Measurements from ENCODE around the gene MS4A6A.
"Not testable (repeated sequence)": the region's sequence is repeated elsewhere in the genome, so short reads cannot be mapped to it uniquely, and the experiment has no call there.

MS4A6A gene

DNA sequence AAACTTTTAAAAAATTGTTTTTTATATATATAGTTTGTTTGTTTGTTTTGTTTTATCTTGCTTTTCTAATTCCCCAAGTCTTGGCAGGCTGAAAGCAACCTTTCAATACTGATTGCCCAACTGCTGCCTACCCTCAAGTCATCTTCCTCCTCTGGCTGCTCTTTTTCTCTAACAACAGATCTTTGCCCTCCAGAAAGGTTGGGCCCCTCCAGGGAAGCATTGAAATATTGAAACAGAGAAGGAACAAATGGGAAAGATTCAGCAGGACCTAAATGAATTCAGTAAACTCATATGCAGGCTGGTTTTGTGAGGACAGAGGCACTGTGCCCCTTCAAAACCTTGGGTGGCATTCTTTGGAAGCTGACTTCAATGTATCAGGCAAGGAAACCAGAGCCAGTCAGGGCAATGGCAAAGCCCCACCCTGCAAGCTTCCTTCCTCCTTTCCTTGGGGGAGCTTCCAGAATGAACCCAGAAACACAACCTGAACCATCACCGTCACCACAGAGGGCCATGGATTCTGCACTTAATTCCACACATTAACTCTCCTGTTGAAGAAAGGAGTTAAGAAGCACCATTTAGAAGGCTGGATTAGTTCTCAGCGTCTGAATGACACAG, 815 bp upstream of the MS4A6A start:
- no peak for DNase-seq

DNA sequence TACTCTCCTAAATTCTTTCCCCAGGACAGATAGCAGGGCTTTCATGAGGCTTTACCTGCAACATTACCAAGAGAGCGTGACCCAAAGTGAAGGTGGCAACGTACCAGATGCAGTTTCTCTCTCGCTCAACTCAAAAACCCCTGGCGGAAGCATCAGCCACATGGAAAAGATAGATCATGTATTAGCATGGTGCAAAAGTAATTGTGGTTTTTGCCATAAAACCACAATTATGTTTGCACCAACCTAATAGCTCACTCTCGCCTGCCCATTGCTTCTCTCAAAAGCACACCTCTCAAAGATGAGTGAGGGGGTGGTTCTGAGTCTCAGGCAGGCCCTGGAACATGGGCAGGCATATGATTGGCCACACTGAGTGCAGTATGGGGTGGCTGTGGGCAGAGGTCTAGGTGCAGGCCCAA, 7.0 kb downstream of the MS4A6A start:
- no peak for DNase-seq

DNA sequence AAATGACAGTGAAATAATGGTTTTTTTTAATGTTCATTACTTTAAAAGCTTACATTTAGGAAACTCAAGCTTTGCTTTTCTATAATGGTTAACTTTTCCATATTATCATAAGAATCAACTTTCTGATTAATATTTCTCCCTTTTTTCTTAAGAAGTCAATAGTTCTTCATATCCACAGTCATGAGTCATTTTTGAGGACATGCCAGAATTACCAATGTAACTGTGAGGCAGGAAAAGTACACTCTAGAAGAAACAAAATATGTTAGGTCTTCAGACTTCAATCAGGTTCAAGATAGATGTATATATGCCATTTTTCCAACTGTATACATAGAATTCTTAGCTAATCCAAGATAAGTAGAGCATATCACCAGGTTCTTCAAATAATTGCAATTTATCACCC, 10.9 kb downstream of the MS4A6A start:
- DNase-seq: no peak

DNA sequence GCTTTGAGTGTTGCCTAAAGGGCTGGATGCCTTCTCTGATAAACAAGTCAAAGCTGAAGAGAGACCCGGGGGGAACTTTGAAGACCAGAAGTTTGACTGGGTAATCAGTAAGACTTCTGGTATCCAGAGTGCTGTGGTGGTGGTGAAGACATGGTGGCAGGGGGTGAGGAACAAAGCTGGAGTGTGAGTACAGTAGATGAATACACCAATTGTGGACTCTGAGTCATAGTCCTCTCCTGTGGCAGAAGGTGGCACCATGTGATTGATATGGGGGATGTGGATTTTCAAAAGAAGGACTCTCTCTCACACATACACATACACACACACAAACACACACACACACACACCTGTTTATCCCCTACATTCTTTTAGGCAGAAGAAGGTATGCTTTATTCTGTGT, 12.3 kb downstream of the MS4A6A start:
- no peak for DNase-seq

DNA sequence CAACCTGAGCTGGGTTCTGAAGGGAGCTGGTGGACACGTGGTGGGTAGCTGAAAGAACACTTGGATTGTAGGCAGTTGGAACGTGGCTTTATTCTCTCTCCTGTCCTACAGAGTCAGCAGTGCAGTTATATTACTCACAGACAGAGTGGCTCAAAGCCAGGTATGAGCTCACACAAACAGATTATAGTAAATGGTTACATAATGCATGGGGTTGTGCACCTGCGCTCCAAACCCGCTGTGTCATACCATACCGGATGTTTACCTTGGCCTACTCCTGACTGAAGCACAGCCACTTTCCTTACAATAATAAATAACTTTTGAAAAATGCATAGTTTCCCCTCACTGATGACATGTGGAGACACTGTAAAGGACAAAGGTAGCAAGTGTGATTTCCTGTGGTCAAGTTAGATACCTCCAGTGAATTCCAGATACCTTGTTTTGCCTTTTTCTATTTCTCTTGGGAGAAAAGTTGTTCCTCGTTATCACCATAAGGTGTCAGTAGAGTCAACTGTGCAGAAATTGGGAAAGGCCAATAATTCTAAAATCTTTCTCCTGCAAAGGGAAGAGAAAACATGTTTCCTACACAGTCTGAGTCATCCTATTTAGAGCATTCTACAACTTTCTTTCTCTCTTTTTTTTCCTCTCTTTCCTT, 13.5 kb downstream of the MS4A6A start:
- DNase-seq: no peak

- no peak for DNase-seq
Measured at GRCh38 chr11:60168306-60168705, 14.6 kb downstream of the MS4A6A start.

DNA sequence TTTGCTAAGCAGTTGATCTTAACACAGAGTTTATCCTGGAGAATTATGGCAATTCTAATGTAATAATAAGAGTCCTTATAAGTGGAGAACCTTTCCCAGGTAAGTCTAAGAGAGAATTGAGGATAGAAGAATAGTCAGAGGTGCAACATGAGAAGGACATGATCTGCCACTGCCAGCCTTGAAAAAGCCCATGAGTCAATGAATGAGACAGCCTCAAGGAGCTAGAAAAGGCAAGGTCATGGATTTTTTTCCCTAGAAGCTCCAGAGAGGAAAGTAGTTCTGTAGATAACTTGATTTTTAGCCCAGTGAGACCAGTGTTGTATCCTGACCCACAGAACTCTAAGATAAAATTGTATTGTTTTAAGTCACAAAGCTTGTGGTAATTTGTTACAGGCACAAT, 16.9 kb downstream of the MS4A6A start:
- no peak for DNase-seq

DNA sequence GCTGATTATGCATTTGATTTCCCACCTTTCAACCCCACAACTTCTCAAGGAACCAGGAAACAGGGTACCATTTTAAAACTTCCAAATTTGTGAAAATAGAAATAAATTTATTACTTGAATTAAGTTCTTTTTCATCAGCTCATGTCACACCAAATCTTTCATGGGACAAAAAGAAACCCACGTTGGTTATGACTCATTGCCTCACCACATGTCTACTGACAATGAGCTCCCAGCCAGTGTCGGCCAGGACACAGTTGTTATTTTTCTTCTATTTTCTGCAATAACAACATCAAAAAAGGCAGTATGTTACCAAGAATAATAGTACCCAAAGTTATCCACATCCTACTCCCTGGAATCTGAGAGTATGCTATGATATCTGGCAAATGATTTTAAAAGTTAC, 17.3 kb downstream of the MS4A6A start:
- DNase-seq: no peak

- no peak for DNase-seq
Measured at GRCh38 chr11:60164550-60165075, 18.3 kb downstream of the MS4A6A start.

DNA sequence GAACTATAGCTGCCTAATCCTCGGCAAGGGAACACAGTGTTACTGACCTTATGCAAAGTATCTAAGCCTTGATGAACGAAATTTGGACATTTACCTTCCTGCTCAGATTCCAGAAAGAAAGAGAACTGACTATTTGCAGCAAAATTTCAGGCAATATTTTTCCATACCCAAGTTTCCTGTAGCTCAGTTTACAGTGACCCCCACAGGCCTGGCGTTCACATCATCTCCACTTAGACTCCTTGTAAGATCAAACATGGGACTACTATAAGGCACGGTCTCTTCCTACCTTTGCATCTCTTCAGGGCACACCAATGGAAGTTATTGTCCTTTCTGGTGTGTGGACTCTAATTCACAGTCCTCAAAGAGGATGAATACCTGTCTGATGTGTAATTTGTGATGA, 21.1 kb downstream of the MS4A6A start:
- DNase-seq: no peak

- no peak for DNase-seq
Measured at GRCh38 chr11:60161107-60161506, 21.8 kb downstream of the MS4A6A start.

GRCh38 chr11:60159868-60160267, 23.0 kb downstream of the MS4A6A start:
- no peak for DNase-seq

- no peak for DNase-seq
Measured at GRCh38 chr11:60159284-60159683, 23.6 kb downstream of the MS4A6A start.

DNA sequence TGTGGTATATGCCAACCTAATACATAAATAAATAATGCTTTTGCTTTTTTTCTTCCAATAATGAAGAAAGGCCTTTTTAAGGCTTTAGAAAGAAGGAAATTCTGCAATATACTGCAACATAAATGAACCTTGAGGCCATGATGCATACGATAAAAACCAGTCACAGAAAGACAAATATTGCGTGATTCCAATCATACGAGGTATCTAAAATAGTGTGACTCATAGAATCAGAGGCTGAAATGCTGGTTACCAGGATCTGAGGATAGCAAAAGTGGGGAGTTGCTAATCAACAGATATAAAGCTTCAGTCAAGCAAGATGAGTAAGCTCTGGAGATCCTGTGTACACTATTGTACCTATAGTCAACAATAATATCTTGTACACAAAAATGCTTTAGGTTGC, 24.2 kb downstream of the MS4A6A start:
- DNase-seq: no peak

DNA sequence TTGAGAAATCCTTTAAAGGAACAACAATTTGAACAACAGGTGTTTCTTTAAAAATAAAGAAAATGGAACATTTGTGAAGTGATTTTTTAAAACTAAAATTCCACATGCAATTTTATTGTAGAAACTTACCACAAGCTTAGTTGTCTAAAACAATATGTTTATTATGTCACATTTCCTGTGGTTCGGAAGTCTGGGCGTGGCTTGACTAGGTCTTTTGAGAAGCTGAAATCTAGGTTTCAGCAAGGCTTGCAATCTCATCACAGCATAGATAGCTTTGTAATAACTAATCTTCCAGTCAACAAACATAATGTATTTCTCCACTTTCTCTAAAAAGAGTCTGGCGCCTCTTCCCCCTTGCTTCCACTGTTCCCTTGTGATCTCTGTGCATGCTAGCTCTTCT, 27.0 kb downstream of the MS4A6A start:
- DNase-seq: no peak

DNA sequence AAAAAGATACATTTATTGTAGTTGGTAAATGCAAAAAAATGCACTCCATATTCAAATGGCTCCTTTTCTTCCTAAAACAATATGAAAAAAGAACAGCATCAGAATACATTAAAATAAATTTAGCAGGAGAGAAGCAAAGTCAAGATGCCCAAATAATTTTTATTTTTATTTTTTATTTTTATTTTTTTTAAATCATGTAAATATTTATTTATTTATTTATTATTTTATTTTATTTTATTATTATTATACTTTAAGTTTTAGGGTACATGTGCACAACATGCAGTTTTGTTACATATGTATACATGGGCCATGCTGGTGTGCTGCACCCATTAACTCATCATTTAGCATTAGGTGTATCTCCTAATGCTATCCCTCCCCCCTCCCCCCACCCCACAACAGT, 30.2 kb downstream of the MS4A6A start:
- DNase-seq: not testable (repeated sequence)

DNA sequence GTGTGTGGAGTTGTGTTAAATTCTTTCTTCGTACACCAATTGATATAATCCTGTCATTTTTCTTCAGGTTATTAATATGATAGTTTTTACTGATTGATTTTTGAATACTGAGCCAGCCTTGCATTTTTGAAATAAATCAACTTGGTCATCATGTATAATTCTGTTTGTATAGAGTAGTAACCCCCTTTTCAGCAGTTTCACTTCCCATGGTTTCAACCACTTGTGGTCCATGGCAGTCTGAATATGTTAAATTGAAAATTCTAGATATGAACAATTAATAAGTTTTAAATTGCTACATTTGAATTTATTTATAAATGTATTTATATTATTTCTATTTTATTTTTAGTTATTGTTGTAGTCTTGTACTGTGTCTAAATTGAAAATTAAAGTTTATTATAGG, 32.6 kb downstream of the MS4A6A start:
- no peak for DNase-seq

DNA sequence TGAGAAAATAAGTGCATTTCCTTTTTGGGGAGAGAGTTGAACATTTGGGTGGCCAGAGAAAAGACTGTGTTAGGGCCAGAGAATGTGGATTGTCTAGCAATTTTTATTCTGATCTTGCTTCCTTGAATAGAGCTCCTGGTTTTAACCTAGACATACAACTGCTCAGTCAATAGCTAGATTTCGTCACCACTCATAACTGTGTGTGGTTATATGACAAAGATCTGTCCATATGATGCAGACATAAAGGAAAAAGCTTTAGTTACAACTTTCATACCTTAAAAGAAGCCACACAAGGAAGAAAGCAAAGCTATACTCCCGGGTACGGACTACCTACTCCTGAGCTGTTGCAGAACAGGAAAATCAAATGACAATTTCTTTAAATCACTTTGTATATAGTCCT, 37.2 kb downstream of the MS4A6A start:
- no peak for DNase-seq

DNA sequence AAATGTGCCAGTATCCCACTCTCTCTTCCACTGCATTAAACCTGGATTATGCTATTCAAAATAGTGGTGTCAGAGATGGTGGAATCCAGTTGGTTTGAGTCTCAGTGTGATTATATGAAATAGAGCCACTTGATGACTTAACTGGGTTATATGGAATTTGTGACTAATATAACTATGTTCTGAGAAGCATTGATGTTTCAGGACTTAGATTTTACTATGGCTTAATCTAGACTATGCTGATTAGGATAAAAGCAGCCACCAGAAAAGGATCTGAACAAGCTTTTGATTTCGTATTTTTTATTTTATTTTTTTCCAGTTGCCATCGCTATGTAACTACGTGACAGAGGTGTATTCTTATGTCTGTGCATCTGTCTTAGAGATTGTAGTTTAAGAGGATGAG, 39.1 kb downstream of the MS4A6A start:
- no peak for DNase-seq

DNA sequence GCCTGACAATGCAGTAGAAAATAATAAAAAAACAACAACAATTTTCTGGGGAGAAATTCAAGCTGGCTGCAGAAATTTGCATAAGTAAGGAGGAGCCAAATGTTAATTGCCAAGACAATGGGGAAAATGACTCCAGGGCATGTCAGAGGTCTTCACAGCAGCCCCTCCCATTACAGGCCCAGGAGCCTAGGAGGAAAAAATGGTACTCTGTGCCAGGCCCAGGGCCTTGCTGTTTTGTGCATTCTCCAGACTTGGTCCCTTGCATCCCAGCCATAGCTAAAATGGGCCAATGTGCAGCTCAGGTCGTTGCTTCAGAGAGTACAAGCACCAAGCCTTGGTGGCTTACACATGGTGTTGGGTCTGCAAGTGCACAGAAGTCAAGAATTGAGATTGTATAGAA, 49.0 kb downstream of the MS4A6A start:
- DNase-seq: no peak

- DNase-seq: no peak
Measured at GRCh38 chr11:60131912-60132311, 51.0 kb downstream of the MS4A6A start.

GRCh38 chr11:60130496-60130895, 52.4 kb downstream of the MS4A6A start:
- DNase-seq: no peak

DNA sequence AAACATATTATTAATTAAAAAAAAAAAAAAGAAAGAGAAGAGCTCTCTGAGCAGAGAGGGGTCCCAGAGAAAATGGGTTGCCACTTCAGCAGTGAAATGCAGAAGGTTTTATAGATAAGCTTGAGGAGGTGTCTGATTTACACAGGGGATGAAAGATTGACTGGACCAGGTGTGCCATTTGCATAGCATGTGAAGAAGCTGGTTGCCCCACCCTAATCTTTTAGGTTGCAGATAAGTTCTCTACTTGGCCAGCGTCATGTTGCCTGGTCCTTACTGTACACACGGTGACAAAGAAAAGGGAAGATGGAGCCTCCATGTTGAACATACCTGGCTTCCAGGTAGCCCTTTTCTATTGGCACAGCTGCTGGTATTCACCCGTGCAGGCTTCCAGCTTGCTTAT, 53.0 kb downstream of the MS4A6A start:
- DNase-seq: no peak

DNA sequence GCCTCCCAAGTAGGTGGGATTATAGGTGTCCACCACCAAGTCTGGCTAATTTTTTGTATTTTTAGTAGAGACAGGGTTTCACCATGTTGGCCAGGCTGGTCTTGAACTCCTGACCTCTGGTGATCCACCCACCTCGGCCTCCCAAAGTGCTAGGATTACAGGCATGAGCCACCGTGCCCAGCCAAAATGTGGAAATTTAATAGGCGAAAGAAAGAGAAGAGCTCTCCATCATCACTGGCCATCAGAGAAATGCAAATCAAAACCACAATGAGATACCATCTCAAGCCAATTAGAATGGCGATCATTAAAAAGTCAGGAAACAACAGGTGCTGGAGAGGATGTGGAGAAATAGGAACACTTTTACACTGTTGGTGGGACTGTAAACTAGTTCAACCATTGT, 54.0 kb downstream of the MS4A6A start:
- not testable (repeated sequence) for DNase-seq

DNA sequence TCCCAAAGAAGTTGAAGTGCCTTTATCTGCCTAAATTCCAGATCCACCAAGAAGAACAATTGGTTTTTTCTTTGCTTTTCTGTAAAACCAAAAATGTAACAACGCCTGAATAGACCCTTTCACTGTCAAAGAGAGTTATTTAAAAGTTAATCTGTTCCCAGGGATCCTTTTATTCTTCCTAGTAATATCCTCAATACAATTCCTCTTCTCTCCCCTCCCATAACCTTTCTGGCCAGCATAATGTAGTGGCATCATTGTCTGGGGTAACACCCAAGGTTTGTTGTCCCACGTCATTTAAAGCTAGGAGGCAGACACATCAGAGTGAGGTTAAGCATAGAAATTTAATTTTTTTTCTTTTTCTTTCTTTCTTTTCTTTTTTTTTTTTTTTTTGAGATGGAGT, 54.5 kb downstream of the MS4A6A start:
- DNase-seq: no peak

Data from T-helper 9 cell (primary cell).